ENCODE measurements around the gene PARVG. TPM values are rescaled to one million over a fixed set of nuclear protein-coding genes. Genes with fewer than 3 reads are reported as not detected.

Gene PARVG, protein sequence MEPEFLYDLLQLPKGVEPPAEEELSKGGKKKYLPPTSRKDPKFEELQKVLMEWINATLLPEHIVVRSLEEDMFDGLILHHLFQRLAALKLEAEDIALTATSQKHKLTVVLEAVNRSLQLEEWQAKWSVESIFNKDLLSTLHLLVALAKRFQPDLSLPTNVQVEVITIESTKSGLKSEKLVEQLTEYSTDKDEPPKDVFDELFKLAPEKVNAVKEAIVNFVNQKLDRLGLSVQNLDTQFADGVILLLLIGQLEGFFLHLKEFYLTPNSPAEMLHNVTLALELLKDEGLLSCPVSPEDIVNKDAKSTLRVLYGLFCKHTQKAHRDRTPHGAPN
- 120 TPM for polyA plus RNA-seq

GRCh38 chr22:44180706-44181032, at the start of gene PARVG:
Gene PARVG (plus strand): TSS chr22:44180925. CDS start chr22:44183330, 2,405 bp downstream.
- H3K27me3 Mint-ChIP-seq = no peaks in the 10 kb centered on the region
- peaks cover 12 to 20% (median 16%) of the 10 kb centered on the region in 3 donors for H3K4me1 Mint-ChIP-seq
- H3K4me3 Mint-ChIP-seq = peak within 1 kb of the TSS; percentile 94 to 99 (median 97)
- H3K27ac Mint-ChIP-seq = peak within 1 kb of the TSS; percentile 93 to 98 (median 96)
- H3K36me3 Mint-ChIP-seq = no peaks in the 10 kb centered on the region
- no peaks in the 10 kb centered on the region for H3K9me3 Mint-ChIP-seq

GRCh38 chr22:44131412-44131811, 49.3 kb upstream of the PARVG start:
- Mint-ChIP-seq H3K27ac (no peak overlapping the region), H3K4me1 (peaks cover 0 to 4% (median 3%) of the 10 kb centered on the region in 3 donors), H3K36me3 (peaks cover 11% of the 10 kb centered on the region), H3K9me3 (peaks cover 1 to 8% (median 4%) of the 10 kb centered on the region in 3 donors), H3K27me3 (no peaks in the 10 kb centered on the region), H3K4me3 (no peak overlapping the region)

- H3K27me3 Mint-ChIP-seq = no peaks in the 10 kb centered on the region
- peaks cover 0 to 5% (median 4%) of the 10 kb centered on the region in 3 donors for H3K4me1 Mint-ChIP-seq
- H3K4me3 Mint-ChIP-seq = no peak overlapping the region
- peak overlapping the region in 1 of 3 donors; percentile 50 for H3K27ac Mint-ChIP-seq
- H3K9me3 Mint-ChIP-seq = peaks cover 2 to 6% (median 4%) of the 10 kb centered on the region in 3 donors
- peaks cover 14% of the 10 kb centered on the region for H3K36me3 Mint-ChIP-seq
Observed at GRCh38 chr22:44131989-44132685, 48.6 kb upstream of the PARVG start.

DNA sequence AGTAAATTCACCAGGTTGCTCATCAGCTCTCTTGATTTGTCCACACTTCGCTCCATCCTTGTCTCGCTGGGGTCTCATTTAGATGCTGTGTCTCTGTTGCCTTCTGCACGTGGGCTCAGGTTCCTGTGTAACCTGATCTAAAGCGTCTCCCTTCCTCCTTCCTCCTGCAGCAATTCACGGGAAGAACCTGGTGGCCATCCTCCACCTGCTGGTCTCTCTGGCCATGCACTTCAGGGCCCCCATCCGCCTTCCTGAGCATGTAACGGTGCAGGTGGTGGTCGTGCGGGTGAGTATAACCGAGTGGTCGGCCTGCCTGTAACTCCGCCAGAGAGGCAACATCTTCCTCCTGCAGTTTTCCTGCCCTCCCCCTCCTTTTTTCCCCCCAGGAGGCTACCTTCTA, 48.0 kb upstream of the PARVG start:
- Mint-ChIP-seq H3K4me1 (peaks cover 0 to 2% (median 0%) of the 10 kb centered on the region in 3 donors), H3K27ac (no peak overlapping the region), H3K9me3 (peaks cover 2 to 6% (median 4%) of the 10 kb centered on the region in 3 donors), H3K27me3 (no peaks in the 10 kb centered on the region), H3K36me3 (peaks cover 12% of the 10 kb centered on the region), H3K4me3 (no peak overlapping the region)

DNA sequence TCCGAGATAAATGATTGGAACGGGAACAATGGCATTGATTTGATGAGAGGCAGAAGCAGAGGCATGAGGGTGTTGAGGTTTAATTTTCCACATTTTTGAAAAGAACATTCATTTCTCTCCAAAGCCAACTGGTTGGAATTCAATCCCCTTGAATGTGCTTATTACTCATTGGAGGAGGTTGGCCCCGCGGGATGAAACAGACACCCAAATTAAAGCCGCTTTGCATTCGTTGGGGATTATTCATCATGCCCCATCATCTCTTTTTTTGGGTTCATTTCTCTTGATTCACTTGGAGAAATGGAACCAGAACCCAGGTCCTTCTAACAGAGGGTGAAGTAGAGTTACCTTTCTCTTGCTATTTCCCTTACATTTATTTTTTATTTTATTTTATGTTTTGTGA, 47.6 kb upstream of the PARVG start:
- H3K27ac Mint-ChIP-seq = no peak overlapping the region
- peaks cover 15% of the 10 kb centered on the region for H3K36me3 Mint-ChIP-seq
- peaks cover 0 to 2% (median 0%) of the 10 kb centered on the region in 3 donors for H3K4me1 Mint-ChIP-seq
- H3K27me3 Mint-ChIP-seq = no peaks in the 10 kb centered on the region
- H3K4me3 Mint-ChIP-seq = no peak overlapping the region
- peaks cover 2 to 6% (median 4%) of the 10 kb centered on the region in 3 donors for H3K9me3 Mint-ChIP-seq

DNA sequence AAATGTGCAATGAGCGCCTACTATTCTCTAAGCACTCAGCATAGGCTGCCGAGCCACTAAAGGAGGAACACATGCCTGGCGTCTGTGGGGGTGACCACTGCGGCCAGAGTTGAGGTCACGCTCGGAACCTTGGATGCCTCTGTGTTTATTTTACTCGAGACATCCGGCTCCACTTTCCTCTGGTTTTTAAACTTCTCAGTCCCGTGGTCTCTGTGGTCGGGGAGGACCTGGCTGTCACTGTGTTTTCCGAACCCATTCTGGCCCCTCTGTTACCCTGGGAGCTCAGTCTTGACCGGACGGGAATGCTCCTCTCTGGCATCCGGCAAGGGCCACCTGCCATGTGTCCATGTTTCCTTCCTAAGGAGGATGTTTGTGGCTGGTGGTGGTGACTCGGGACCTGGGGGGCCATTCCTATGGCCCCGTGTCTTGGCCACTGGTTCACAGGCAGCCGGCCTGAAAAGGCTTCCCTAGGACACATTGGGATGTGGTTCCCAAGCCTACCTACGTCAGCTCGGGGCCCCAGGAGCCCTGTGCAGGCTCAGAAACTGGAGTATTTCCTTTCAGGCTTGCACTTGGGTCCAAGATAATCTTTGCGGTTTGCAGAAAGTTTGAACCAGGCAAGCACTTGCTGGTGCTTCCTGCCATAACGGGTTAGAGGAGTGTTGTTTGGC, 46.7 kb upstream of the PARVG start:
- Mint-ChIP-seq H3K4me3 (peak overlapping the region in 1 of 4 donors; percentile 23), H3K9me3 (peaks cover 2 to 6% (median 4%) of the 10 kb centered on the region in 3 donors), H3K27me3 (no peaks in the 10 kb centered on the region), H3K4me1 (peaks cover 0 to 2% (median 0%) of the 10 kb centered on the region in 3 donors), H3K36me3 (peaks cover 15% of the 10 kb centered on the region), H3K27ac (no peak overlapping the region)

DNA sequence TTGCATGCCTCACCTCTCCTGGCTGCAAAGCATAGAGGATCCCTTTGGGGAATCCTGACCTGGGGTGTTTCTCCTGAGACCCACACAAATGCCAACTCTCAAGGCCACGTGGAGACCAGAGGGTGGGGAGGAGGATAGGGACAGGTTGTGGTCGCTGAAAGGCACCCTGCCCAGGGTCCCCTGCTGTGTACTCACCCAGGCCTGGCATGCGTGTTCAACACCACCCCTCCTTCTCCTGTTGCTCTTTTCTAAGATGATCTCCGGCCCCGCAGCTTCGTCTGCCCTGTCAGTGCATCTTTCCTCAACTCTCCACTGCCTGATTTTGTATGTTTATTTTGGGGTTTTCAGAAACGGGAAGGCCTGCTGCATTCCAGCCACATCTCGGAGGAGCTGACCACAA, 44.6 kb upstream of the PARVG start:
- peaks cover 15% of the 10 kb centered on the region for H3K36me3 Mint-ChIP-seq
- H3K27me3 Mint-ChIP-seq = no peaks in the 10 kb centered on the region
- H3K9me3 Mint-ChIP-seq = peaks cover 2 to 6% (median 4%) of the 10 kb centered on the region in 3 donors
- no peak overlapping the region for H3K27ac Mint-ChIP-seq
- peaks cover 0 to 2% (median 0%) of the 10 kb centered on the region in 3 donors for H3K4me1 Mint-ChIP-seq
- H3K4me3 Mint-ChIP-seq = no peak overlapping the region

- H3K4me1 Mint-ChIP-seq = peaks cover 0 to 2% (median 0%) of the 10 kb centered on the region in 3 donors
- H3K36me3 Mint-ChIP-seq = peaks cover 15% of the 10 kb centered on the region
- no peak overlapping the region for H3K4me3 Mint-ChIP-seq
- peaks cover 2 to 6% (median 4%) of the 10 kb centered on the region in 3 donors for H3K9me3 Mint-ChIP-seq
- peak overlapping the region in 1 of 3 donors; percentile 9 for H3K27ac Mint-ChIP-seq
- H3K27me3 Mint-ChIP-seq = no peaks in the 10 kb centered on the region
Observed at GRCh38 chr22:44136786-44137185, 43.9 kb upstream of the PARVG start.

DNA sequence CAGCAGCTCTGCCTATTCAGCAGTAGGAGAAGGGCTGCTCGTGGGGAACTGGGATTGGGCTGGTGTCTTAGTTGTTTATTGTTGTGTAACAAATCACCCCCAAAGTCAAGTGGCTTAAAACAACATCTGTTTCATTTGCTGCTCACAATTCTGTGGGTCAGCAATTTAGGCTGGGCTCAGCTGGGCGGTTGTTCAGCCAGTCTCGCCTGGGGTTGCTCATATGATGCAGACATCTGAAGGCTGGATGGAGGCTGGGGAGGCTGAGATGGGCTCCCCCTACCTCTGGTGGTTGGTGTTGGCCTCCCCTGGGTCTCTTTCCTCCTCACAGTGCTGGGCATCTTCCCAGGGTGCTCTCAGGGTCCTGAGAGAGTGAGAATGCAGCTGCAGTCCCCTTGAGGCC, 43.3 kb upstream of the PARVG start:
- Mint-ChIP-seq H3K27me3 (no peaks in the 10 kb centered on the region), H3K4me1 (peaks cover 0 to 2% (median 0%) of the 10 kb centered on the region in 3 donors), H3K4me3 (no peak overlapping the region), H3K27ac (peak overlapping the region in 1 of 3 donors; percentile 9), H3K36me3 (peaks cover 15% of the 10 kb centered on the region), H3K9me3 (peaks cover 2 to 6% (median 4%) of the 10 kb centered on the region in 3 donors)

- H3K4me3 Mint-ChIP-seq = no peak overlapping the region
- H3K27ac Mint-ChIP-seq = no peak overlapping the region
- H3K27me3 Mint-ChIP-seq = no peaks in the 10 kb centered on the region
- peaks cover 0 to 4% (median 0%) of the 10 kb centered on the region in 3 donors for H3K4me1 Mint-ChIP-seq
- peaks cover 2 to 6% (median 4%) of the 10 kb centered on the region in 3 donors for H3K9me3 Mint-ChIP-seq
- H3K36me3 Mint-ChIP-seq = peaks cover 12% of the 10 kb centered on the region
Observed at GRCh38 chr22:44139773-44140172, 41.0 kb upstream of the PARVG start.

DNA sequence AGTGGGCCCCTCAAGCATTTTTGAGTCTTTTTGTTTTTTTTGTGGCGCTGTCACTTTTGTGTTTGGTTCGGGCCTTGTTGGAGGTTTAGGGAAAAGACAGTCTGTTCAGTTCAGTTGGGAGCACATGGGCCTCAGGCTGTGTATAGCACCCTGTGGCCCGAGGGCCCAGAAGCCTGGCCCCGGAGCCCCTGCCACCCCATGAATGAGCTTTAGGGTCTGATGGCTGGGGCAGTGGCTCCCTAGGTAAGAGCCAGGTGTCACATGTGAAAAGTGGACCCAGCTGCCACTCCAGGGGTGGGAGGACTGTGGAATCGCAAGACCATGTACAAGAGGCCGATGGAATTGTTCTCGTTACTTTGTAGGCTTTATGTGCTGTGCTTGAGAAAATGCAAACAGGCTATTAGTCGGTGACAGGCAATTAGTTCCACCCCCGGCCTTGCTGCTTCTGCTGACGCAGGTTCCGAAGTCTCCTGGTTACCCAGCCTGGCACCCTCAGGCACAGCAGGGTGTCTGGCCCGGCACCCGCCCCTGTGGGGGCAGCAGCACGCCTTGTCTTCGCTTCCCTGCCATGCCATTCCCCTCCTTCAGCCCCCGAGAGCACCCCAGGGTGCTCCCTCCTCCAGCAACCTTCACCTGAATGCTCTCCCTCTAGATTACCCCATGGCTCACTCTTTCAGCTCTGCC, 38.2 kb upstream of the PARVG start:
- peak overlapping the region in 1 of 3 donors; percentile 78 for H3K27ac Mint-ChIP-seq
- H3K4me1 Mint-ChIP-seq = peaks cover 0 to 2% (median 0%) of the 10 kb centered on the region in 3 donors
- no peak overlapping the region for H3K4me3 Mint-ChIP-seq
- no peaks in the 10 kb centered on the region for H3K27me3 Mint-ChIP-seq
- peaks cover 8% of the 10 kb centered on the region for H3K36me3 Mint-ChIP-seq
- H3K9me3 Mint-ChIP-seq = no peaks in the 10 kb centered on the region

DNA sequence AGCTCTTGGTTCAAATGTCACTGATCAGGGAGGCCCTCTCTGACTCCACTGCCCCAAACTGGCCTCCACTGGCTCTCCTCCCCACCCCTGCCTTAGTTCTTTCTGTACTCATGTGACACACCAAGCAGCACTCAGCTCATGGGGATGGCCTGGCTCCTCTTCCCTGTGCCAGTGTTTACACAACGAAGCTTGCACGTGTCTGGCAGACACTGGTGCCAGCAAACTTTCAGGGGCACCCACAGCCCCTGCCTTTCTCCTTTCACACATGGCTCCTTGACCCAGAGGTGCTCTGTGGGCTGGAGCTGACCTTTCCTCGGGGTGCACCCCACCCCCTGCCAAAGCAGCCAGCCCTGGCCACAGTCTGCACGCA, 37.6 kb upstream of the PARVG start:
- Mint-ChIP-seq H3K4me3 (no peak overlapping the region), H3K36me3 (peaks cover 4% of the 10 kb centered on the region), H3K27me3 (no peaks in the 10 kb centered on the region), H3K4me1 (peaks cover 0 to 2% (median 0%) of the 10 kb centered on the region in 3 donors), H3K9me3 (no peaks in the 10 kb centered on the region), H3K27ac (peak overlapping the region in 1 of 3 donors; percentile 78)

GRCh38 chr22:44143579-44143978, 37.1 kb upstream of the PARVG start:
- no peaks in the 10 kb centered on the region for H3K27me3 Mint-ChIP-seq
- H3K27ac Mint-ChIP-seq = no peak overlapping the region
- no peak overlapping the region for H3K4me3 Mint-ChIP-seq
- peaks cover 0 to 2% (median 0%) of the 10 kb centered on the region in 3 donors for H3K4me1 Mint-ChIP-seq
- H3K9me3 Mint-ChIP-seq = no peaks in the 10 kb centered on the region
- H3K36me3 Mint-ChIP-seq = peaks cover 4% of the 10 kb centered on the region

GRCh38 chr22:44144046-44144569, 36.6 kb upstream of the PARVG start:
- H3K4me3 Mint-ChIP-seq = no peak overlapping the region
- H3K9me3 Mint-ChIP-seq = no peaks in the 10 kb centered on the region
- H3K27ac Mint-ChIP-seq = no peak overlapping the region
- H3K4me1 Mint-ChIP-seq = peaks cover 0 to 2% (median 0%) of the 10 kb centered on the region in 3 donors
- no peaks in the 10 kb centered on the region for H3K27me3 Mint-ChIP-seq
- H3K36me3 Mint-ChIP-seq = peaks cover 4% of the 10 kb centered on the region
